GM12892 (cell line): Measurements from ENCODE around the gene PLVAP.

ENCODE experiments used
- DNase-seq: peaks from one replicate; pipeline ENCODE4 v3.0.0; 2011; ENCODE audit not compliant: insufficient read length
- FAIRE-seq: peaks from 2 replicates; lab custom pipeline; 2011; peaks lifted over from hg19 to GRCh38; lab: Jason Lieb, UNC
- POLR2A ChIP-seq: IDR thresholded peaks from 2 replicates; pipeline ENCODE4 v1.6.1; 2011; ENCODE audit warnings: low read depth, low read length, control low read depth
- POLR2AphosphoS5 ChIP-seq: IDR thresholded peaks from 2 replicates; pipeline ENCODE4 v1.6.1; 2011; ENCODE audit warnings: low read depth, low read length, control low read depth
- TAF1 ChIP-seq: IDR thresholded peaks from 2 replicates; pipeline ENCODE4 v1.6.1; 2011; ENCODE audit warnings: low read depth, mild to moderate bottlenecking, control low read depth, low read length, borderline replicate concordance

Gene PLVAP

DNA sequence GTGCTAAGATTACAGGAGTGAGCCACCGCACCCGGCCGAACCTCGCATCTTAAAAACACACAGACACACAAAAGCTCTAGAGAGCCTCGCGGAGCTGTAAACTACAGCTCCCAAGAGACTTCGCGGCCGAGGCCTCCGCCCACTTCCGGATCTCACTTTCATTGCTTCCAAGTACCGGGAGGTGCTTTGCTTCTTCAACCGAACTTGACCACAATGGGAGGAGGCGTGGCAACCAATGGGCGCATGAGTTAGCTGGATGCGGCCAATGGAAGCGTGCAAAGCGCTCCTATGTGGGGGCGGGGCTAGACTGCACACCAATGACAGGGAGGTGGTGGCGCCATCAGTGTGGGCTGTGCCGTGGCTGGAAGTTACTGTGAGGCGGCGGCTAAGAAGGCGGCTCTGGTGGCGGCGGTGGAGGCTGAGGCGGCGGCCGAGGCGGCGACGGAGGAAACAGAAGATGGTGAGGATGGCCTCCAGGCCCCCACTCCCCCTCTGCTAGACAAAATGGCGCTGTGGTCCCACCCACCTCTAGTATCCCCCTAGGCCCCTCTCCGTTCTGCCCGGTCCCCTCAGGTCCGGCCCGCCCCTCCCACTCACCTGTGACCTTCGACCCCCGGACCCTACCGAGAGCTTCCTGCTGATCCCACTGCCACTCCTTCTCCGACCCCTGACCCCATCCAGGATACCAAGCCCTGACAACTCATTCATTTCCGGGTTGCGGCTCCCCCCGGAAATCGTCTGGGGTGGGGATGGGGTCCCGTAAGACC lies 67.8 kb downstream of the PLVAP start, which contains the start of gene DDA1:
Gene DDA1, plus strand, starts transcription at position 366 of the 767 bp plus-strand sequence. Its CDS starts 92 bp downstream, at position 458.
- peak; percentile 74; the same call in 1 of the 2 replicates for TF ChIP-seq POLR2A
- peak; percentile 70; the same call in 1 of the 2 replicates for TF ChIP-seq POLR2AphosphoS5
- TF ChIP-seq TAF1, result peak; percentile 59; the same call in 1 of the 2 replicates
- peak; percentile 99 for DNase-seq
- FAIRE-seq, result peak; percentile 99

DNA sequence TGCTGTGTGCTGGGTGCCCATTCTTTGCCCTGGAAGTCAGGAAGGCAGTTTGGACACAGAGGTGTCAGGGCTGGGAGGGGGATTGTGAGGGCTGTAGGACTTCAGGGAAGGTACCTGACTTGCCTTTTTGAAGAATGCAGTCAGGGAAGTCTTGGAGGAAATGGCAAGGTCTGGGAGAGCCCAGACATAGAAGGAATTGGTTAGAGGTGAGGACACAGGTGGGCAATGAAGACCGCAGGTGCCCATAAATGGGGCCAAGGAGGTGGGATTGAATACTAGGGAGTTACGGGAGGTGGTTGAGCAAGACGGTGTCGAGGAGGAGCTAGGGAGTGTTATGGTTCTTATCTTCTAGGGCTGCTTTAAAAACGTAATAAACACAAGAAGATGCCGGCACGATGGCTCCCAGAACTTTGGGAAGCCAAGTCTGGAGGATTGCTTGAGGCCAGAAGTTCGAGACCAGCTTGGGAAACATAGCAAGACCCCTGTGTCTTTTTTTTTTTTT lies 69.2 kb downstream of the PLVAP start:
- DNase-seq, result no peak
- no peak for TF ChIP-seq POLR2A
- TF ChIP-seq TAF1, result no peak
- FAIRE-seq, result no peak

DNA sequence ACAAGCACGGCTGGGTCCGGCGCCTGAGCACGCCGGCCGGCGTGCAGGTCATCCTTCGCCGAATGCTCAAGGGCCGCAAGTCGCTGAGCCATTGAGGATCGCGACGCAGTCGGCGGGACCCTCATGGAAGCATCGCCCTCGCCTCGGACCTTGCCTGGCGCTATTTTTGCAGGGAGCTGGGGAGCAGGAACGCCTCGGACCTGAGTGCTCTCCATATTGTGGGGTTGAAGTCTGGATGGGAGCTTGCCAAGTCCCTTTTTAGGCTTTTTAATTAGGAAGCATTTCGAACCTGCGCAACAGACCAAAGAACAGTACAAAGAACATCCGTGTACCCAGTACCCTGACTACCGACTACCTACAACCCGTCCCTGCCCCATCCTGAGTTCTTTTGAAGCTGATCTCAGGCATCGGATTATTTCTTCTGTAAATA lies 70.8 kb downstream of the PLVAP start:
- no peak for DNase-seq
- no peak for FAIRE-seq
- TF ChIP-seq POLR2A (peak; percentile 15; the same call in 1 of the 2 replicates), POLR2AphosphoS5 (no peak), TAF1 (no peak)

DNA sequence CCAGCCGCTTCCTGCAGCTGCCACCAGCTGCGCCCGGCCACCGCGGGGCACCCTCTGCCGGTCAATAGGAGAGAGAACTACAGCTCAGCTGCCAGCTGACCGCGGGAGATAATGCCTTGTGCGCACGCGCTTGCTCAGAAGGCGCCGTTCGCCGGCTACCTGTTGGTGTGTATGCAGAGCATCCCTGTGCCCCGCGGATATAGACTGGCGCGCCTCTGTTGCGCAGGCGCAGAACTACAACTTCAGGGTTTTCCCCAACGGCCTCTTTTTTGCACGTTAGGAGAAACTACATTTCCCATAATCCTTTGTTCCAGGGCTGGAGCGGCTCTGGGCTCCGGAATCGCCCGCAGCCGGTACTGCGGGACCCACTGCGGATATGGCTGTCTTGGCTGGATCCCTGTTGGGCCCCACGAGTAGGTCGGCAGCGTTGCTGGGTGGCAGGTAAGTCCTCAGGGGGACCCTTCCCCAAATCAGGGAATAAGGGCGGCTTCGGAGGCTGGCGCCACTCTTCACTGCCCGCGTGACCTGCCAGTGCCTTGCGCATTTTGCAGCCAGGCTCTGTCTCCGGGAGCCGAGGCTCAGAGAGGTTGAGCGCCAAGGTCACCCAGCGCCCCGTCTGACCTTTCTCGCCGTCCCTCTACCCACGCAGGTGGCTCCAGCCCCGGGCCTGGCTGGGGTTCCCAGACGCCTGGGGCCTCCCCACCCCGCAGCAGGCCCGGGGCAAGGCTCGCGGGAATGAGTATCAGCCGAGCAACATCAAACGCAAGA lies 71.4 kb downstream of the PLVAP start, which contains the start of gene MRPL34:
Gene MRPL34, plus strand, starts transcription at position 356 of the 768 bp plus-strand sequence. Its CDS starts 21 bp downstream, at position 377.
- FAIRE-seq (peak; percentile 100), DNase-seq (peak; percentile 78)
- TF ChIP-seq TAF1 (no peak), POLR2A (peak; percentile 52)

DNA sequence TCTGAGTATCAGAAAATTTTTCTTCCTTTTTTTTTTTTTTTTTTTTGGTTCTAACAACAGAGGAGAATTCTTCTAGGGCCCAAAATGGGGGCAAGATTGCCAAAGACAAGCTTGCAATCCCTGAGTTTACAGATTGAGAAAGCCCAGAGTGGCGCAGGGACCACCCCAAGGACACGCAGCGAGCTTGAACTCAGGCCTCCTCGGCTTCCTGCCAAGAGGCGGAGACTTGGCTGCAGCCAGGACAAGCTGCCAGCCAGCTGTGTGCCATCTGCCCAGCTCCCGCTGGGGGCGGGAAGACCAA lies 72.0 kb downstream of the PLVAP start:
- no peak for DNase-seq
- TF ChIP-seq POLR2AphosphoS5, result no peak; the same call in 1 of the 2 replicates
- TF ChIP-seq POLR2A, result no peak
- no peak for TF ChIP-seq TAF1
- FAIRE-seq, result no peak

DNA sequence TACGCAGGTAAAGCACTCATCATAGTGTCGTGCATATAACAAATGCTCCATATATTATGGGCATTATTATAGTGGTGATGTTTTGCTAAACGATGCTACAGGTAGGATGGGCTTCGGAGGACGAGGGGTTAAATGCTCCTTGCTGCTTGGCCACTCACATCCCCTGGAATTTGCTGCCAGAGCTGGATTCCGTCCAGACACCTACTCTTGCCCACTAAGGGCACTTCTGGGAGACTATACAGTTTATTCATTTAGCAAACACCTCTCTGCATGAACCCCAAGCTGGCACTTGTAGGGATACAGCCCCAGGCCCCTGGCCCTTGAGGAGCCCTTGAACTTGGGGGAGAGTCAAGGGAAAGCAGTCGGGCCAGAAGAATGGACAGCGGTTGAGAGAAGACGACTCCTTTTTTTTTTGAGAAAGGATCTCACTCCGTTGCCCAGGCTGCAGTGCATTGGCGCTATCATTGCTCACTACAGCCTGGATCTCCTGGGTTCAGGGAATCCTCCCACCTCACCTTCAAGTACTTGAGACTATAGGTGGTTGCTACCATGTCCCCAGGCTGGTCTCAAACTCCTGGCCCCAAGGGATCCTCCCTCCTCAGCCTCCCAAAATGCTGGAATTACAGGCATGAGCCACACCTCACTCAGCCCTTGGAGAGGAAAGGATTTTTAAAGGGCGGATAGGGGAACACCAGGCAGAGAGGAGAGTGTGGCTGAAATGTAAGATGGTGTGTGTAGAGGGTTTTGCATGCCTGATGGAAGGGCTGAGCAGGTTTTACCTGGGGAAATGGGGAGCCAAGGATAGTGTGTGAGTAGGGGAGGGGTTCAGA lies 72.5 kb downstream of the PLVAP start:
- TF ChIP-seq POLR2A, result no peak
- TF ChIP-seq TAF1, result no peak
- TF ChIP-seq POLR2AphosphoS5, result no peak
- DNase-seq (no peak), FAIRE-seq (peak; percentile 36)

DNA sequence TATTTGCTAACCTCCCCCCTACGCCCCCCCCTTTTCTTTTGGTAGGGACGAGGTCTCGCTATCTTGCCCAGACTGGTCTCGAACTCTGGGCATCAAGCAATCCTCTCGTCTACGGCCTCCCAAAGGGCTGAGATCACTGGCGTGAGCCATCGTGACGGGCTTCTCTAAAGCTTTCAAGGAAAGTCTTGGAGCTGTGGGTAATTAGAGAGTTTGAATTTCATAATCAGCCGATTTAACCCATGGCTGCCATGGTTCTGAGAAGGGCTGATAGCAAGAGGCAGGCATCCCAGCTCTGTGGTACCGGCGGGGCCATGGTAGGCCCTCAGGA lies 73.2 kb downstream of the PLVAP start:
- no peak for DNase-seq

DNA sequence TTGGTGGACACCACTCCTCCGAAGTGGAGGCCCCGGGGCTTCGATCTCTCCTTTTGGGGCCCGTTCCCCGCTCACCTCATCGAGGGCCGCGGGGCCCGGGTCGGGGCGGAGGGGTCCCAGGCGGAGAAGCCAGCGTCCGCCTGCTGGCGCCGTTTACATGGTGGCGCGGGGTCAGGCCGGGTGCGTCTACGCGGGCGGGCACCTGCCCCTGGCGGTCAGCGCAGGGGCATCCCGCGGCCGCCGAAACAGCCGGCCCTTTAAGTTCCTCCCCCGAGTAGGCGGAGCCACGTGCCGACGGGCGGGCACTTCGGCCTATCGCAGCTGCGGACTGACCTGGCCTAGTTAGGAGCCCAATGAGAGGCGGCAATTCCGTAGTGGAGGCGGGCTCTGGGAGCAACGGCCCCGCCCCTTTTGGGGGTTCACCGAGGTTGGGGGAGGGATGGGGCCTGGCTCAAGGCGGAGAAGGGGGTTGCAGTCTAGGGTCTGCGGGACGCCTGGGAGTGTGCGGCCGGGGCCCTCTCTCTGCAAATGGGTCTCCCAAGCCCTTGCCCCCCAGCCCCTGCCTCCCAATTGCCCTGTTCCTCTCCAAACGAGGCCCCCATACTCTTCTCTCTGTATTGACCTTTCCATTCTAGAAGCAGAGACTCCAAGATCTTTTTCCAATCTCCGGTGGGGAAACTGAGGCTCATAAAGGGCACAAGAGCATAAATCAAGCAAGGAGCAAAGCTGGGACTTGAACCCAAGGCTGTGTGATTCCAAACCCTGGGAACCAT lies 73.8 kb downstream of the PLVAP start, which contains the start of gene ABHD8:
Gene ABHD8, minus strand, starts transcription at position 259 of the 773 bp plus-strand sequence. CDS start 1,809 bp downstream, outside the sequence.
- FAIRE-seq, result peak; percentile 92
- TF ChIP-seq POLR2AphosphoS5 (no peak), TAF1 (no peak), POLR2A (no peak; the same call in 1 of the 2 replicates)
- DNase-seq, result peak; percentile 91

More for the DNA sequence above, 73.2 kb downstream of the PLVAP start:
- no peak for FAIRE-seq
- TF ChIP-seq POLR2AphosphoS5, result no peak

DNA sequence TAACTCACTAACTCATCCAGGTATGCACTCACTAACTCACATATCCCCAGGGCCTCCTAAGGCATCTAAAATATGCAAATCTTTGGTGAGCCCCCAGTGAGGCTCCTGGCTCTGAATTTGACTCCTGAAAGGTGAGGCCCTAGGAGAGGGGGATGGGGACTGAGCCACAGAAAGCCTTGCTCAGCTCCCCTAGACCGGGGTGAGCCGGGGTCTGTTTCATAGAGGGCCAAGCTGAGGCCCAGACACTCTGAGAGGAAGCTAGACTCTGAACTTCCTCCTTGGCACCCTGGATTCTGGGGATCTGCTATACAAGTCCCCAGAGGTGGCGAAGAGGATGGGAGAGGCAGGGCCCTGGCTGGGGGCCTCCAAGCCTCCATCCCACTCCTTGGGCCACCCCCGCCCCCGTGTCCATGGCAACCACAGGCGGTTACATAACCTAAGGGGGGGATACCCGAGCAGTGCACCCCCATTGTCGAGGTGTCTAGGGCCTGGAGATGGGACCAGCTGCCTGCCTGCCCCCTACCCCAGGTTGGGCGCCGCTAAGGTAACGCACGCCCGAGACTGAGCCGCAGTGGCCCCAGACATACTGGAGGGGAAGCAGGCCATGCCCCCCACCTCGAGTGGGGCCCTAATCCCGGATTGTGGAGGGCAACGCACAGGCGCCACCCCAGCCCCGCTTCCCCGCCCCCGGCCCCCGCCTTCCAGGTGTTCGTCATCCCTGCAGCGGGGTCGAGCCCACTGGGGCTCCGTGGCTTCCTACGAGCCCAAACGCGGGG lies 74.6 kb downstream of the PLVAP start:
- DNase-seq, result no peak
- peak; percentile 48 for FAIRE-seq
- TF ChIP-seq POLR2A (no peak), TAF1 (no peak), POLR2AphosphoS5 (no peak)
